ENCODE data around the gene HHLA2. TPM values are rescaled to one million over a fixed set of nuclear protein-coding genes. Genes with fewer than 3 reads are reported as not detected.

Gene HHLA2
- total RNA-seq, 1 donor from 2014 or later = not detected

DNA sequence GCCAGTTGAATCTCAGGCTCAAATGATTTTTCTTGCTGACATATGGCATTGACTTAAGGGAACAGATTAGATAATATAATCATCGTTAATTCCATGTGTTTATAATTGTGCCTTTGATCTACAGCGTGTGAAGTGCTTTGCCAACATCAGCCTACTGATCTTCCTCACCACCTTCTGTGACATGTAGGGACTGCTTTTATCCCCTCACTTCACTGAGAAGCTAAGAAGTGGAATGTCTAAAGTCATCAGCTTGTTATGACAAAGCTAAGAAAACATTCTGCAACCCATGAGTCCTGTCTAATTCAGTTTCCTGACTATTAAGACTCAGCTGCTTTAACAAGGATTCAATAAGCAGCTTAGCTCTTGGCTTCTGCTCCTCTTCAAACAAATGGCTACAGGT, 108.0 kb downstream of the HHLA2 start:
- H3K4me3 Mint-ChIP-seq = no peak overlapping the region
- peaks cover 6% of the 10 kb centered on the region for H3K27me3 Mint-ChIP-seq (ENCODE audit: low read depth)
- DNase-seq (ENCODE audit: low spot score in 2 of 2, unreplicated experiment in 2 of 2) = no peak
- peaks cover 9% of the 10 kb centered on the region for H3K9me3 Mint-ChIP-seq
- H3K4me1 Mint-ChIP-seq = peaks cover 22% of the 10 kb centered on the region
- TF ChIP-seq, protein P1, sequence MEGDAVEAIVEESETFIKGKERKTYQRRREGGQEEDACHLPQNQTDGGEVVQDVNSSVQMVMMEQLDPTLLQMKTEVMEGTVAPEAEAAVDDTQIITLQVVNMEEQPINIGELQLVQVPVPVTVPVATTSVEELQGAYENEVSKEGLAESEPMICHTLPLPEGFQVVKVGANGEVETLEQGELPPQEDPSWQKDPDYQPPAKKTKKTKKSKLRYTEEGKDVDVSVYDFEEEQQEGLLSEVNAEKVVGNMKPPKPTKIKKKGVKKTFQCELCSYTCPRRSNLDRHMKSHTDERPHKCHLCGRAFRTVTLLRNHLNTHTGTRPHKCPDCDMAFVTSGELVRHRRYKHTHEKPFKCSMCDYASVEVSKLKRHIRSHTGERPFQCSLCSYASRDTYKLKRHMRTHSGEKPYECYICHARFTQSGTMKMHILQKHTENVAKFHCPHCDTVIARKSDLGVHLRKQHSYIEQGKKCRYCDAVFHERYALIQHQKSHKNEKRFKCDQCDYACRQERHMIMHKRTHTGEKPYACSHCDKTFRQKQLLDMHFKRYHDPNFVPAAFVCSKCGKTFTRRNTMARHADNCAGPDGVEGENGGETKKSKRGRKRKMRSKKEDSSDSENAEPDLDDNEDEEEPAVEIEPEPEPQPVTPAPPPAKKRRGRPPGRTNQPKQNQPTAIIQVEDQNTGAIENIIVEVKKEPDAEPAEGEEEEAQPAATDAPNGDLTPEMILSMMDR (IDR thresholded peaks at IDR 0.05; ENCODE audit: unreplicated experiment) = no peak
- H3K27ac Mint-ChIP-seq = peak overlapping the region; percentile 48
- H3K36me3 Mint-ChIP-seq = no peaks in the 10 kb centered on the region

DNA sequence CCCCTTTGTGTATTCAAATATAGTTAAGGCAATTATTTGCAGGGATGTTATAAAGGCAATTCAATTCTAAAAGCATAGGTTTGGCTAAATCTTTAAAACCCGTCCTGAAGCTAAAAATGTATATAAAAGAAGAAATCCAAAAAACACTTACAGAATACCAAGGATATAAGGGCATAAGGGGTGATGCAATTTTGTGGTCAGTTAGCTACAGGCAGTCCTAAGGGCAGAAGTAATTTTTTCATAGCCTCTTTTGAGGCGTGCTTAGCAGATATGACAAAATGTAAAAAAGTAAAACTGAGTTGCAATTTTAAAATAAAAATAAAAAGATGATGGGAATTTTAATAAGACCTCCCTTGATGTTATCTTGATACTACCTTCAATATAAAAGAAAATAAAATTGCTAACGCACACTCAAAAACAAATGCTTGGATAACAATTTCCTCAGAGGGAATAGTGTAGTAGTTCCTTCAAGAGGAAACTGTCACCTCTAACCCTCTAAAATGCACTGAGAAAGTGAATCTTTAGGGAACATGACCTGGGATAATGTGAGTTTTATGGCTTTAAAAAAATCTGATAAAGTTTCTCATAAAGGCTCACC, 109.8 kb downstream of the HHLA2 start:
- H3K4me3 Mint-ChIP-seq = no peak overlapping the region
- TF ChIP-seq, protein P1 (IDR thresholded peaks at IDR 0.05; ENCODE audit: unreplicated experiment) = no peak
- H3K9me3 Mint-ChIP-seq = peaks cover 2% of the 10 kb centered on the region
- H3K27ac Mint-ChIP-seq = no peak overlapping the region
- DNase-seq (ENCODE audit: low spot score in 2 of 2, unreplicated experiment in 2 of 2) = no peak
- H3K36me3 Mint-ChIP-seq = no peaks in the 10 kb centered on the region
- peaks cover 22% of the 10 kb centered on the region for H3K4me1 Mint-ChIP-seq
- H3K27me3 Mint-ChIP-seq (ENCODE audit: low read depth) = peaks cover 2% of the 10 kb centered on the region

DNA sequence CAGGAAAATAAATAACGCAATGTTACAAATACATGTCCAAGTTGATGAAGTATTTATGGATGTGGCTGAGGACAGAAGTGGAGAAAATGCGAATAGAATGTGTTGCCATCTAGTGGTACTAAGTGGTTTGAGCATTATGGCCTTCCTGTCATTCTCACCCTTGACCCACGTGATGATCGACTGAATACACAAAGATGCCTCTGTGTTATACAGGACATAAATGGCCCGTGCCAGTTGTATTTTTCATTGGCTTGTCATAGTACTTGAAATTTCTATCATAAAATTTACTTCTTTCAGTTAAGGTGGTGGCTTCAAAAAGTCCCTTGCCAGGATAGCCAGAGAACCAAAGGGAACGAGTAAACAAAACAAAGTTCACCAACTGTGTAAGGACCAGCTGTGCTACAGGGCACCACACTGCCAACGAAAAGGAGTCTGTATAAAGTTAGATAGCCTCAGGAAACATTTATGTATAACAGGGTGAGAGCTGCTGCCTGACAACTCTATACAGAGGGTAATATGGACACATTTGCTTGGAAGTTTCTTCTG, 110.4 kb downstream of the HHLA2 start:
- no peaks in the 10 kb centered on the region for H3K36me3 Mint-ChIP-seq
- H3K4me1 Mint-ChIP-seq = peaks cover 22% of the 10 kb centered on the region
- H3K9me3 Mint-ChIP-seq = peaks cover 7% of the 10 kb centered on the region
- H3K27ac Mint-ChIP-seq = no peak overlapping the region
- no peak for DNase-seq (ENCODE audit: low spot score in 2 of 2, unreplicated experiment in 2 of 2)
- H3K27me3 Mint-ChIP-seq (ENCODE audit: low read depth) = peaks cover 1% of the 10 kb centered on the region
- TF ChIP-seq, protein P1 (IDR thresholded peaks at IDR 0.05; ENCODE audit: unreplicated experiment) = no peak
- H3K4me3 Mint-ChIP-seq = no peak overlapping the region

DNA sequence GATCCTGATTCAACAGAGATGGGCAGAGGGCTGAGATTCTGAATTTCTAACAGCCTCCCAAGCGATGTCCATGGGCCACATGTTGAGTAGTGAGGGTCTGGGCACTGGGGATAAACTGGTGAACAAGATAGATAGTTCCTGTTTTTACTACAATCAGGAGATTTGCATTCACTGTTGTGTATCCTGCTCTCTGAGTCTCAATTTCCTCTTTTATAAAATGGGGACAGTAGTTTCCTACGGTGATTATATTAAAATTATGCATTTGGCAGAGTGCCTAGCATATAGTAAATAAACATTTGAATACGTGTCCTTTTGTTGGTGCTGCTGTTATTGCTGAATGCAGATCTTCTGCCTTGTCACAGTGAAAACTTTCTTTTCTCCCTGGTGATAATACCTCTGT, 111.5 kb downstream of the HHLA2 start:
- no peak overlapping the region for H3K4me3 Mint-ChIP-seq
- H3K4me1 Mint-ChIP-seq = peaks cover 26% of the 10 kb centered on the region
- H3K27me3 Mint-ChIP-seq (ENCODE audit: low read depth) = no peaks in the 10 kb centered on the region
- no peaks in the 10 kb centered on the region for H3K36me3 Mint-ChIP-seq
- DNase-seq (ENCODE audit: low spot score in 2 of 2, unreplicated experiment in 2 of 2) = no peak
- no peak overlapping the region for H3K27ac Mint-ChIP-seq
- H3K9me3 Mint-ChIP-seq = peaks cover 7% of the 10 kb centered on the region
- TF ChIP-seq, protein P1 (IDR thresholded peaks at IDR 0.05; ENCODE audit: unreplicated experiment) = no peak

DNA sequence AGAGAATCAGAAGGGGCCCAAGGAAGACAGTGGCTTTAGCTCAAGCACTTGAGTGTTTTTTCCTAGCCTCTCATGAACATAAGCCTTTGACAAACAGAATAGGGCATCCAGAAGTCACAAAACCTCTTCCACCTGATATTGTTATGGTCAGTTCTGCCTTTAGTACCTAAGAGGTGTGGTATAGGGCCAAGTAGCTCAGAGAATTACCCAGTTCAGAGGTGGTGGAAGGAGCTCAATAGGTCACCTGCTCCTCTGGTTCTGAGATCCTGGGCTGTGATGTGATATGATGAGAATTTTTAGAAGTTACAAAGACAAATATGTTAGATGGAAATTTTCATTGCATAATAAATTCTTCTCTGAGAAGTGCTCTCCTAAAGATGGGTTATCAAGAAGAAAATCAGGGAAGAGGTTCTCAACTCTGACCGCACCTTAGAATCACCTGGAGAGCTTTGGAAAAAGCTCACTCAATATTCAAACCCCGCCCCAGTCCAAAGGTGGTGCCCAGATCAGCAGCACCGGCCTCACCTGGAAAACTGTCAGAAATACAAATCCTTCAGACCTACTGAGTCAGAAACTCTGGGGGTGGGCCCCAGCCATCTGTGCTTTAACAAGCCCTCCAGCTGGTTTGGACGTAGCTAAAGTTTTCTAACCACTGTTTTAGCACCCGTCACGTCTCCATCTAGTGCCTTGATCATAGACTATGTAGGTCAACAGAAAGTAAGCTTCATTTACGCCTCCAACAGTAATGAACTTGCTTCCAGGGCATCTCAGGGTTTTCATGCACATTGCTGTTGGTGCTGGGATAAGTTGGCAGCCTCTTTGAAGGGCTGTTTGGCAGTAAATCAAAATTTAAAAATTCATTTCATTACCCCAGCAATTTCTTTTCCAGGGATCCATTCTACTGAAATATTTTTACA, 112.8 kb downstream of the HHLA2 start:
- peaks cover 7% of the 10 kb centered on the region for H3K9me3 Mint-ChIP-seq
- TF ChIP-seq, protein P1 (IDR thresholded peaks at IDR 0.05; ENCODE audit: unreplicated experiment) = no peak
- H3K4me1 Mint-ChIP-seq = peaks cover 16% of the 10 kb centered on the region
- H3K36me3 Mint-ChIP-seq = no peaks in the 10 kb centered on the region
- H3K4me3 Mint-ChIP-seq = no peak overlapping the region
- H3K27me3 Mint-ChIP-seq (ENCODE audit: low read depth) = no peaks in the 10 kb centered on the region
- H3K27ac Mint-ChIP-seq = no peak overlapping the region
- no peak for DNase-seq (ENCODE audit: low spot score in 2 of 2, unreplicated experiment in 2 of 2)

All from mesothelial cell of epicardium (in vitro differentiated cells).